Ovary (tissue), 9 donors: ENCODE data around the gene GPN1. TPM values are rescaled to one million over a fixed set of nuclear protein-coding genes. Genes with fewer than 3 reads are reported as not detected.
A peak's percentile ranks its signal among the peaks of the same experiment; 100 is the strongest.

Experiments used
- DNase-seq, 5 donors: peaks; one replicate each; pipeline ENCODE4 v3.0.0-alpha.2; 2019 to 2020
- H3K27ac ChIP-seq, 2 donors: fragments of 200-600 bp; one replicate each; pipeline versions ENCODE4 v1.5.1 to v1.8.0; 2019 to 2022
- H3K27me3 ChIP-seq: fragments of 200-600 bp; one replicate; pipeline ENCODE4 v1.8.0; 2022
- H3K36me3 ChIP-seq: fragments of 200-600 bp; sonication (generic); one replicate; pipeline ENCODE4 v1.5.1; 2019
- H3K4me1 ChIP-seq: one replicate; pipeline ENCODE4 v1.8.1; 2013; ENCODE audit warnings: mild to moderate bottlenecking, moderate library complexity; ENCODE audit not compliant: insufficient read depth
- H3K4me3 ChIP-seq: fragments of 200-600 bp; sonication (generic); one replicate; pipeline ENCODE4 v1.5.1; 2017
- H3K9me3 ChIP-seq, 2 donors: fragments of 200-600 bp in 1 of 2; sonication (generic) in 1 of 2; one replicate each; pipeline versions ENCODE4 v1.5.1 to v1.8.1; 2013 to 2019; ENCODE audit warnings: mild to moderate bottlenecking in 1 of 2, moderate library complexity in 1 of 2
- CTCF ChIP-seq, 3 donors: fragments of 450-650 bp in 2 of 3; fragments of 200-600 bp in 1 of 3; IDR thresholded peaks; one replicate each; pipeline versions ENCODE4 v1.5.1 to v1.8.0; 2016 to 2022; ENCODE audit warnings: antibody characterized with exemption in 3 of 3, mild to moderate bottlenecking in 1 of 3
- EP300 ChIP-seq: sonication (generic); formaldehyde crosslinking; IDR thresholded peaks from one replicate; pipeline ENCODE4 v1.6.1; 2017; ENCODE audit warnings: antibody characterized with exemption
- POLR2A ChIP-seq: fragments of 450-650 bp; IDR thresholded peaks from one replicate; pipeline ENCODE4 v1.6.1; 2017; ENCODE audit warnings: antibody characterized with exemption, mild to moderate bottlenecking, moderate library complexity
- WGBS, 3 donors: extraction: QIAGEN DNeasy Blood & Tissue Kit in 1 of 3; methylation state at CpG; one replicate each; pipeline versions ENCODE4 v1.1.5 to v1.1.7; 2013 to 2017; 5-methylcytosine and 5-hydroxymethylcytosine counted together
- intact Hi-C, 4 donors: fragments of 100-400 bp; cut with DNase I; formaldehyde crosslinking; loops; one replicate each; pipeline versions ENCODE4 v1.11.0 to v1.15.1; 2022 to 2023
- polyA plus RNA-seq, 2 donors: library from polyadenylated mRNA; stranded (reverse); fragments of 200-250 nt in 1 of 2; fragments of 350-450 nt in 1 of 2; fragmentation: Illumina TruSeq in 1 of 2; extraction: RNeasy Lipid Tissue Mini Kit (QIAGEN cat#74804) in 1 of 2; gene quantifications; one replicate each; pipeline ENCODE4 v1.2.3, GENCODE V29; 2013 to 2014
- total RNA-seq, 7 donors: library from RNA; depleted of rRNA in 2 of 7; stranded (reverse); fragments of >200 nt in 2 of 7; fragmentation: NEBNext Ultra II Directional in 3 of 7; extraction: Animal tissue kit (Norgen Biotek cat#: 25700) in 3 of 7; gene quantifications; one replicate each; pipeline versions ENCODE4 v1.1.0 to v1.2.4, GENCODE V29; 2016 to 2023
- donor health status: DM: no; HTN: no; CAD: no; lungs with moderate emphysema.
- donor health status: DM: no; HTN: no; CAD: no.
- donor health status: Bipolar disorder and iron deficiency.
- donor health status: DM: yes; HTN: yes; CAD: no.
- donor health status: DM: no; HTN: no; CAD: no.
- donor health status: DM: yes; HTN: yes; CAD: no.

GPN1 gene
- total and polyA plus RNA-seq, 9 donors, result 15.1 to 48.3 (median 21.4) TPM

GRCh38 chr2:27661371-27661770 lies 32.5 kb downstream of the GPN1 start:
- H3K9me3 ChIP-seq, result no peaks in the 10 kb centered on the region
- H3K4me3 ChIP-seq, result no peak overlapping the region
- H3K27me3 ChIP-seq, result no peaks in the 10 kb centered on the region
- TF ChIP-seq CTCF (IDR thresholded peaks at IDR 0.05) (no peak), POLR2A (no peak), EP300 (no peak)
- intact Hi-C loops, result no loop called here
- H3K36me3 ChIP-seq, result no peaks in the 10 kb centered on the region
- 81 to 89% (median 83%) methylated on average over 1 of the region's 1 CpG for WGBS, 3 donors
- no peak for DNase-seq
- H3K4me1 ChIP-seq, result peaks cover 10% of the 10 kb centered on the region
- no peak overlapping the region for H3K27ac ChIP-seq

GRCh38 chr2:27663285-27664153 lies 34.7 kb downstream of the GPN1 start, which contains the start of the genes SLC4A1AP and SUPT7L:
Gene SLC4A1AP (plus strand): TSS chr2:27663889. CDS start chr2:27663915, 26 bp downstream.
Gene SUPT7L (minus strand): TSS chr2:27663614. CDS start chr2:27662192, 1,422 bp downstream.
- TF ChIP-seq EP300 (no peak), CTCF (IDR thresholded peaks at IDR 0.05) (no peak), POLR2A (peak; percentile 29)
- DNase-seq, result peak; percentile 66 to 78 (median 68)
- intact Hi-C loops, result no loop called here
- no peaks in the 10 kb centered on the region for H3K9me3 ChIP-seq
- no peaks in the 10 kb centered on the region for H3K36me3 ChIP-seq
- H3K27me3 ChIP-seq, result no peaks in the 10 kb centered on the region
- H3K27ac ChIP-seq, result peak within 1 kb of the TSS; percentile 72 to 86
- WGBS, 3 donors, result 0% methylated on average over 56 of the region's 56 CpGs
- peaks cover 10% of the 10 kb centered on the region for H3K4me1 ChIP-seq
- H3K4me3 ChIP-seq, result peak within 1 kb of the TSS; percentile 77

GRCh38 chr2:27664154-27664574 lies 35.3 kb downstream of the GPN1 start:
- peak overlapping the region; percentile 77 for H3K4me3 ChIP-seq
- H3K9me3 ChIP-seq, result no peaks in the 10 kb centered on the region
- intact Hi-C loops, result no loop called here
- peak overlapping the region; percentile 72 to 86 for H3K27ac ChIP-seq
- H3K27me3 ChIP-seq, result no peaks in the 10 kb centered on the region
- no peak for DNase-seq
- 3 to 4% (median 3%) methylated on average over 28 of the region's 28 CpGs for WGBS, 3 donors
- TF ChIP-seq EP300, result no peak
- TF ChIP-seq CTCF (IDR thresholded peaks at IDR 0.05), result no peak
- TF ChIP-seq POLR2A, result no peak
- no peaks in the 10 kb centered on the region for H3K36me3 ChIP-seq
- H3K4me1 ChIP-seq, result peaks cover 10% of the 10 kb centered on the region

- Histone ChIP-seq H3K27ac (no peak overlapping the region), H3K4me3 (peak overlapping the region; percentile 77), H3K27me3 (no peaks in the 10 kb centered on the region), H3K4me1 (peaks cover 10% of the 10 kb centered on the region), H3K9me3 (no peaks in the 10 kb centered on the region), H3K36me3 (no peaks in the 10 kb centered on the region)
- WGBS, 3 donors, result 78 to 86% (median 81%) methylated on average over 16 of the region's 16 CpGs
- TF ChIP-seq POLR2A, result no peak
- no peak for TF ChIP-seq CTCF (IDR thresholded peaks at IDR 0.05)
- TF ChIP-seq EP300, result no peak
- intact Hi-C loops, result no loop called here
- DNase-seq, result no peak
Measured at GRCh38 chr2:27664622-27665363, 35.9 kb downstream of the GPN1 start.
